Stimulated activated naive CD4-positive, alpha-beta T cell (primary cell): ENCODE measurements around the gene CATSPERZ.
A peak's percentile ranks its signal among the peaks of the same experiment; 100 is the strongest.
"Not testable (repeated sequence)": the region's sequence is repeated elsewhere in the genome, so short reads cannot be mapped to it uniquely, and the experiment has no call there.

ENCODE experiments used
- DNase-seq, 6 experiments: peaks; one replicate each; lab custom pipeline; 2025; lab: John Stamatoyannopoulos, UW

CATSPERZ gene

DNA sequence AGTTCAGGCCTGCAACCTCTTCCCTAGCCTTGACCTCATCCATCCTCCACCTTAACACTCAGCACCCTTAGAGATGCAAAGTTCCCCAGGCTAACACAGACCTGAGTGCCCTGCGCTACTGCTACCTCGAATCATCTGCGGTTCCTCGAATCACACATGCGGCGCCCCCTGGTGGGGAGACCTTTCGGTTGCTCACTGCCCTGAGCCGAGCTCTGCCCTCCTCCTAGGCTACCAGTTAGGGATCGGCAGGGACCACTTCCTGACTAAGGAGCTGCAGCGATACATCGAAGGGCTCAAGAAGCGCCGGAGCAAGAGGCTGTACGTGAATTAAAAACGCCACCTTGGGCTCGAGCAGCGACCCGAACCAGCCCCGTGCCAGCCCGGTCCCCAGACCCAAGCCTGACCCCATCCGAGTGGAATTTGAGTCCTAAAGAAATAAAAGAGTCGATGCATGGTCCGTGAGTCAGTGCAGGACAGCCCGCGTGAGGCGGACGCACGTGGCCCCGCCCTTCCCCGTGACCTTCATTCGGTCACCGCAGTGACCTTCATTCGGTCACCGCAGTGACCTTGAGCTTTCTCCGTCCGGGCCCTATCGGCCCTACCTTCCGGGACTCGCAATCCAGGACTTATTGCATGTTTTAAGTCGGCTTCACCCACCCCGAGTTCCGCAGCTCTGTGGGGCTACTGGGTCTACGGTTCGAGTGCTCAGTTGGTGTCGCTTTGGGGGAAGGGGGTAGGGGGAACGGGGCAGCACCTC, 4.3 kb downstream of the CATSPERZ start:
- peak; percentile 77 to 92 (median 87) for DNase-seq

GRCh38 chr11:64305075-64305690, 5.0 kb downstream of the CATSPERZ start, which contains the start of gene ESRRA:
ESRRA (plus strand) TSS chr11:64305524; CDS start chr11:64307180, 1,656 bp downstream.
- DNase-seq: peak; percentile 99 to 100 (median 100)

- peak; percentile 51 to 77 (median 62) for DNase-seq
These were observed 5.8 kb downstream of the CATSPERZ start for GRCh38 chr11:64305691-64306562.

GRCh38 chr11:64306563-64306875, 6.4 kb downstream of the CATSPERZ start:
- DNase-seq: no peak

DNA sequence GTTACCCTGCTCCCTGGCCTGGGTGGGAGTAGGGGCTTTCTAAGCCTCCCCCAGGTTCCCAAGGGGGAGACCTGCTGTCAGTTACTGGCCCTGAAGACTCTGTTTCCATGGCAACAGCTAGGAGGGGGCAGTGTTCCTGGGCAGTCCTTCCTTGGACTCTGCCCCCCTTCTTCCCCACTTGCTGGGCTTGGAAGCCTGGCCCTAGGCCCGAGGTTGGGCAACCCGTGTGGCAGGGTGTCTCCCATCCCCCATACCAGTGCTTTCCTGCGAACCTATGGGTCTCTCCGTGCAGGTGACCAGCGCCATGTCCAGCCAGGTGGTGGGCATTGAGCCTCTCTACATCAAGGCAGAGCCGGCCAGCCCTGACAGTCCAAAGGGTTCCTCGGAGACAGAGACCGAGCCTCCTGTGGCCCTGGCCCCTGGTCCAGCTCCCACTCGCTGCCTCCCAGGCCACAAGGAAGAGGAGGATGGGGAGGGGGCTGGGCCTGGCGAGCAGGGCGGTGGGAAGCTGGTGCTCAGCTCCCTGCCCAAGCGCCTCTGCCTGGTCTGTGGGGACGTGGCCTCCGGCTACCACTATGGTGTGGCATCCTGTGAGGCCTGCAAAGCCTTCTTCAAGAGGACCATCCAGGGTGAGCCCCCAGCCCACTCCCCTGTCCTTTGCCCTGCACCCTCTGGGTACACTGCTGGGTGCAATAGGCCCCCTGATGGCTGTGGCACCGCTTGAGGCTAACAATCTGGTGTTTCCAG, 6.9 kb downstream of the CATSPERZ start:
- DNase-seq: no peak

- DNase-seq: not testable (repeated sequence)
These were observed 7.6 kb downstream of the CATSPERZ start for GRCh38 chr11:64307795-64308194.

DNA sequence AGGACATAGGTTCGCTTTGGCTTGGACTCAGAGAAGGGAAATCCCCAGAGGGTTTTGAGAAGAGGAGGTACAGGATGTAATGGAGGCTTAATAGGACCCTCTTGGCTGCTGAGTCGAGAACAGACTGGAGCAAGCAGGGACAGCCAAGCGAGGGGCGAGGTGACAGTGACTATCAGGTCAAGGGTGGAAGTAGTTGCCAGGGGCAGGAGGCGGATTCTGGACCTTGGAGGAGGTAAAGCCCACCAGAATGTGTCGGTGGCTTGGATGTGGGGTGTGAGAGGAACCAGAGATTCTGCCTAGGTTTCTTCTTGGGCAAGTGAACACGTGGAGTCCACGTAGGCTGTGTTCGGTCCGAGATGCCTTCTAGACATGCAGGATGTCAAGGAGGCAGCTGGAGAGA, 12.8 kb downstream of the CATSPERZ start:
- DNase-seq: no peak

DNA sequence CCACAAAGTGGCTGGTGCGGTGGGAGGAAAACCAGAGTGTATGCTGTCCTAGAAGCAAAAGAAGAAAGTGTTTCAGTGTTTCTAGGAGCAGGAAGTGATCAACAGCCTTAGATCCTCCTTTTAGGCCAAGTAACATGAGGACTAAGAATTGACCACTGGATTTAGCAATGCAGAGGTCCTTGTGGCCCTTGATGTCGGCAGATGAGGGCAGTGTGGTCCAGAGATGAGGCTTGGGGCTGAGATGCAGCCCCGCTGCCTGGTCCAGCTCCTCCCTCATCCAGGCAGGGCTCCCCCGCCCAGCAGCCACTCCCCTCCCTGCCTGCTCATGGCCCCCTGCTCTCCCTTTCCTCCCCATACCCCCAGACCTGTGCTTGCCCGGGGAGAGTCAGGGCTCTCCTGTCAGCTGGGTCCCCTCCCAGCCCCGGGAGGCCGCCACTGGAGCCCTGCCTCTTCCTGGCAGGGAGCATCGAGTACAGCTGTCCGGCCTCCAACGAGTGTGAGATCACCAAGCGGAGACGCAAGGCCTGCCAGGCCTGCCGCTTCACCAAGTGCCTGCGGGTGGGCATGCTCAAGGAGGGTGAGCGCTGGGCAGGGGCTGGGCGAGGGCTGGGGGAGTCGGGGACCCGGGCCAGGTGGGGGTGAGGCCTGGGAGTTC, 13.5 kb downstream of the CATSPERZ start:
- DNase-seq: no peak

DNA sequence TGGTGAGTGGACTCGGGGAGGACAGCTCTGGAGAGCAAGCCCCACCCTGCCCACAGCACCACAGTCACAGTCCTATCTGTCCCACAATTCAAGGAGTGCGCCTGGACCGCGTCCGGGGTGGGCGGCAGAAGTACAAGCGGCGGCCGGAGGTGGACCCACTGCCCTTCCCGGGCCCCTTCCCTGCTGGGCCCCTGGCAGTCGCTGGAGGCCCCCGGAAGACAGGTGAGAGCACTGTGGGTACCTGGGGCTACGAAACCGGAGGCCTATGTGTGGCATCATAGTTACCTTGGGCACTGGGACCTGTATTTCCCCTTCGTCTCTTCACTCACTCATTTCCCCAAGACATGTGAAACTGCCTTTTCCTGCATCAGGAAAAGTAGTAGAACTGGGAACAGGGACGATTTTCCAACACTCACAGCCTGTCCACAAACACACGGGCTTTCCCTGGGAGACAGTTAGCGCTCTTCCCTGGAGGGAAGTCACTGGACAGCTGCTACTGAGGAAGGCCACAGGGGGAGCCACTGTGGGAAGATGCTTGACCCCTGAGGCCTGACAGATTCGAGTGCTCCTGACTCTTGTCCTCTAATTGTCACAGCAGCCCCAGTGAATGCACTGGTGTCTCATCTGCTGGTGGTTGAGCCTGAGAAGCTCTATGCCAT, 14.1 kb downstream of the CATSPERZ start:
- no peak for DNase-seq

DNA sequence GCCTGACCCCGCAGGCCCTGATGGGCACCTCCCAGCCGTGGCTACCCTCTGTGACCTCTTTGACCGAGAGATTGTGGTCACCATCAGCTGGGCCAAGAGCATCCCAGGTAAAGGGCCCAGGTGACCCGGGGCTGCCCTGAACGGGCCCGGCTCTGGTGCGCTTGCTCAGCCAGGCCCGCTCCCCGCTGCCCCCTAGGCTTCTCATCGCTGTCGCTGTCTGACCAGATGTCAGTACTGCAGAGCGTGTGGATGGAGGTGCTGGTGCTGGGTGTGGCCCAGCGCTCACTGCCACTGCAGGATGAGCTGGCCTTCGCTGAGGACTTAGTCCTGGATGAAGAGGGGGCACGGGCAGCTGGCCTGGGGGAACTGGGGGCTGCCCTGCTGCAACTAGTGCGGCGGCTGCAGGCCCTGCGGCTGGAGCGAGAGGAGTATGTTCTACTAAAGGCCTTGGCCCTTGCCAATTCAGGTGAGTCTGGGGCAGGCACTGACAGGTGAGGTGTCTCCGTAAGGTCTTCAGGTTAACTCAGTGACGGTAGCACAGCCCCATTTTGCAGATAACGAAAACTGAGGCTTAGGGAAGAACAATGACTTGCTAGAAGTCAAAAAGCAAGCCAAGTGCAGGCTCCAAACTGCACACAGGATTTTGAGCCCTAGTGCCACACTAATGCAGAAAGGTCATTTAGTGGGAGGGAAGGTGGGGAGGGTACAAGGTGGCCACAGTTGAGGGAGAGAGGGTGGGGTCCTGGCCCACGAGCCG, 14.8 kb downstream of the CATSPERZ start:
- no peak for DNase-seq

DNA sequence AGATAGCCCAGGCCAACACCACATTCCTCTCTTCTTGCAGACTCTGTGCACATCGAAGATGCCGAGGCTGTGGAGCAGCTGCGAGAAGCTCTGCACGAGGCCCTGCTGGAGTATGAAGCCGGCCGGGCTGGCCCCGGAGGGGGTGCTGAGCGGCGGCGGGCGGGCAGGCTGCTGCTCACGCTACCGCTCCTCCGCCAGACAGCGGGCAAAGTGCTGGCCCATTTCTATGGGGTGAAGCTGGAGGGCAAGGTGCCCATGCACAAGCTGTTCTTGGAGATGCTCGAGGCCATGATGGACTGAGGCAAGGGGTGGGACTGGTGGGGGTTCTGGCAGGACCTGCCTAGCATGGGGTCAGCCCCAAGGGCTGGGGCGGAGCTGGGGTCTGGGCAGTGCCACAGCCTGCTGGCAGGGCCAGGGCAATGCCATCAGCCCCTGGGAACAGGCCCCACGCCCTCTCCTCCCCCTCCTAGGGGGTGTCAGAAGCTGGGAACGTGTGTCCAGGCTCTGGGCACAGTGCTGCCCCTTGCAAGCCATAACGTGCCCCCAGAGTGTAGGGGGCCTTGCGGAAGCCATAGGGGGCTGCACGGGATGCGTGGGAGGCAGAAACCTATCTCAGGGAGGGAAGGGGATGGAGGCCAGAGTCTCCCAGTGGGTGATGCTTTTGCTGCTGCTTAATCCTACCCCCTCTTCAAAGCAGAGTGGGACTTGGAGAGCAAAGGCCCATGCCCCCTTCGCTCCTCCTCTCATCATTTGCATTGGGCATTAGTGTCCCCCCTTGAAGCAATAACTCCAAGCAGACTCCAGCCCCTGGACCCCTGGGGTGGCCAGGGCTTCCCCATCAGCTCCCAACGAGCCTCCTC, 15.7 kb downstream of the CATSPERZ start:
- not testable (repeated sequence) for DNase-seq

- peak in 3 of 6 experiments; percentile 26 to 42 (median 42) for DNase-seq
These were observed 16.6 kb downstream of the CATSPERZ start for GRCh38 chr11:64316672-64317324.

- DNase-seq: peak; percentile 91 to 98 (median 97)
These were observed 17.3 kb downstream of the CATSPERZ start, which contains the start of gene TRMT112 for GRCh38 chr11:64317325-64317960. TRMT112 (minus strand) TSS chr11:64317559; CDS start chr11:64317526, 33 bp downstream.

GRCh38 chr11:64317961-64318765, 18.0 kb downstream of the CATSPERZ start, which contains the start of gene PRDX5:
PRDX5 (plus strand) TSS chr11:64318121; CDS start chr11:64318216, 95 bp downstream.
- peak; percentile 91 to 98 (median 94) for DNase-seq

DNA sequence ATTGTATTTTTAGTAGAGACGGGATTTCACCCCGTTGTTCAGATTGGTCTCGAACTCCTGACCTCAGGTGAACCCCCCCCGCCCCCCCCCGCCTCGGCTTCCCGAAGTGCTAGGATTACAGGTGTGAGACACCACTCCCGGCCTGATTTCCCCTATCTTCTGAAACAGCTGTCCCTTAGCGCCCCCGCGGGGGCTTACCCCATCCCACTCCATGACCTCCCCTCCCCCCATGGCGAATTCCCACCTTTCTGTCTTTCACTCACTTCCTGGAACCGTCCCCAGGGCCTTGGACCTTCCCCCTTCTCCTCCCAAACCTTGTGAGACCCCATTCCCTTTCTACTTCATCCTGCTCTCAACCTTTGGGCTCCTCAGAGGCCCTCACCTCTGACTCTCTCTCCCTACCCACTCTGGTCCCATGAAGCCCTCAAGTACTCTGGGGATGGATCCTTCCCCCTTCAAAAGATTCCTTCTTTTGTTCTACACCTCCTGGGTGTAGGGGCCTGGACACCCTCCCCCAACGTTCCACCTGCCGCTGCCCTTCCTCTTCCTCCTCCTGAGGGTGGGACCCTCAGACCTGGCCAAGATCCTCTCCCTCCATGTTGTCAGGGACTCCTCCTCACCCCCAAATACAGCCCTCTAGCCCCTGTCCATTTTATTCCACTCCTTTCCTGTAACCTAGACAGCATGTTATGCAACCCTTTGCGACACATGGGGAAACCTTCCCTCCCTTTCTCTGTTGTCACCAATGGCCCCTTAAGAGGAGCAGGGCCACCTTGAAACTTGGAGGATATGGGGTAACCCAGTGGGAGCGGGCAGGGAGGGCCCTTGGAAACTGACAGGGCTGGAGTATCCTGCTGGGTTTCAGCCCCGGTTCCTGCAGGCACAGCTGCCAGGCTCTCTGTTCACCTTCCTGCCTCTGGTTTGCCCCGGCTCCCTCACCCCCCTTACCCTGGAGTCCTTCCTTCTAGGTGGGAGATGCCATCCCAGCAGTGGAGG, 18.9 kb downstream of the CATSPERZ start:
- no peak for DNase-seq

DNA sequence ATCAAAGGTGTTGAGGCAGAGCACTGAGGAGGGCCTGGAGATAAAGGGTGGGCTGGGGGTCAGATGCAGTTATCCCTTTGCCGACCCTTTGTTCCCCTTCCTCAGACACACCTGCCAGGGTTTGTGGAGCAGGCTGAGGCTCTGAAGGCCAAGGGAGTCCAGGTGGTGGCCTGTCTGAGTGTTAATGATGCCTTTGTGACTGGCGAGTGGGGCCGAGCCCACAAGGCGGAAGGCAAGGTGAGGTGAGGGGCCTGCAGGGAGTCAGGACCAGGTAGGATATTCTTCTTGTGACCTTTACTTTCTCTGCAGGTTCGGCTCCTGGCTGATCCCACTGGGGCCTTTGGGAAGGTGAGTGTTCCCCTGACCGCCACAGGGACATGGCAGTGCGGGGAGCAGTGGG, 20.4 kb downstream of the CATSPERZ start:
- DNase-seq: no peak
